Right lobe of liver (tissue), 6 donors: ENCODE measurements around the gene ATF3. TPM values are rescaled to one million over a fixed set of nuclear protein-coding genes. Genes with fewer than 3 reads are reported as not detected.
A peak's percentile ranks its signal among the peaks of the same experiment; 100 is the strongest.

Experiments used
- ATAC-seq, 4 donors: fragments of 200-7000 bp; cut with Tn5 transposase; one replicate each; pipeline ENCODE4 v1.9.1; 2020; ENCODE audit warnings: mild to moderate bottlenecking in 4 of 4, moderate library complexity in 4 of 4
- DNase-seq, 3 donors: peaks; one replicate each; pipeline ENCODE4 v3.0.0-alpha.2; 2020
- H3K27ac ChIP-seq, 3 donors: fragments of 200-600 bp; one replicate each; pipeline ENCODE4 v1.8.0; 2022
- H3K27me3 ChIP-seq, 2 donors: fragments of 200-600 bp; one replicate each; pipeline ENCODE4 v1.8.0; 2022
- H3K36me3 ChIP-seq, 4 donors: fragments of 200-600 bp; sonication (generic) in 1 of 4; one replicate each; pipeline versions ENCODE4 v1.5.1 to v1.8.0; 2017 to 2022; ENCODE audit warnings: control low read depth in 1 of 4
- H3K4me1 ChIP-seq, 4 donors: fragments of 200-600 bp; sonication (generic) in 1 of 4; one replicate each; pipeline versions ENCODE4 v1.5.1 to v1.8.0; 2017 to 2022; ENCODE audit warnings: control low read depth in 1 of 4
- H3K4me3 ChIP-seq, 3 donors: fragments of 200-600 bp; one replicate each; pipeline ENCODE4 v1.8.0; 2022
- H3K9me3 ChIP-seq, 4 donors: fragments of 200-600 bp; sonication (generic) in 1 of 4; one replicate each; pipeline versions ENCODE4 v1.5.1 to v1.8.0; 2017 to 2022; ENCODE audit warnings: control low read depth in 1 of 4
- CTCF ChIP-seq, 4 donors: fragments of 200-600 bp in 3 of 4; fragments of 450-650 bp in 1 of 4; IDR thresholded peaks; one replicate each; pipeline versions ENCODE4 v1.5.1 to v1.8.0; 2016 to 2022; ENCODE audit warnings: antibody characterized with exemption in 4 of 4, mild to moderate bottlenecking in 2 of 4
- POLR2A ChIP-seq: fragments of 450-650 bp; IDR thresholded peaks from one replicate; pipeline ENCODE4 v1.6.1; 2017; ENCODE audit warnings: antibody characterized with exemption, mild to moderate bottlenecking
- WGBS: methylation state at CpG from one replicate; pipeline ENCODE4 v1.1.6; 2018; ENCODE audit warnings: low coverage, low lambda C conversion rate; ENCODE audit not compliant: insufficient coverage; ENCODE audit errors: missing lambda C conversion rate; 5-methylcytosine and 5-hydroxymethylcytosine counted together
- intact Hi-C, 2 donors: fragments of 100-400 bp; cut with DNase I; formaldehyde crosslinking; loops; one replicate each; pipeline versions ENCODE4 v1.11.2 to v1.14.1; 2022
- total RNA-seq, 6 experiments: library from RNA; depleted of rRNA in 2 of 6; stranded (reverse); fragments of >200 nt in 2 of 6; fragmentation: NEBNext Ultra II Directional in 3 of 6; extraction: Animal tissue kit (Norgen Biotek cat#: 25700) in 3 of 6; gene quantifications; one replicate each; pipeline versions ENCODE4 v1.1.0 to v1.2.4, GENCODE V29; 2016 to 2023
- donor health status: DM: no; HTN: yes; CAD: no.
- donor health status: DM: no; HTN: no; CAD: no.
- donor health status: DM: no; HTN: no; CAD: no.
- donor health status: DM: no; HTN: yes; CAD: no.
- donor health status: DM: no; HTN: yes; CAD: no.

ATF3 gene
- total RNA-seq, 6 experiments from 2014 or later, result 3.7 to 77.2 (median 15.1) TPM

- H3K4me1 ChIP-seq, result peaks cover 0 to 12% (median 4%) of the 10 kb centered on the region in 4 donors
- DNase-seq (no peak), ATAC-seq (no peak)
- no peak overlapping the region for H3K4me3 ChIP-seq
- H3K27me3 ChIP-seq, result no peaks in the 10 kb centered on the region
- no peak for TF ChIP-seq CTCF (IDR thresholded peaks at IDR 0.05)
- no peak for TF ChIP-seq POLR2A
- no peaks in the 10 kb centered on the region for H3K9me3 ChIP-seq
- intact Hi-C loops, result no loop called here
- WGBS, result 21% methylated on average over 9 of the region's 9 CpGs
- no peaks in the 10 kb centered on the region for H3K36me3 ChIP-seq
- peak overlapping the region in 1 of 3 donors; percentile 95 for H3K27ac ChIP-seq
Observed at GRCh38 chr1:212605441-212606394, 2.8 kb upstream of the ATF3 start.

DNA sequence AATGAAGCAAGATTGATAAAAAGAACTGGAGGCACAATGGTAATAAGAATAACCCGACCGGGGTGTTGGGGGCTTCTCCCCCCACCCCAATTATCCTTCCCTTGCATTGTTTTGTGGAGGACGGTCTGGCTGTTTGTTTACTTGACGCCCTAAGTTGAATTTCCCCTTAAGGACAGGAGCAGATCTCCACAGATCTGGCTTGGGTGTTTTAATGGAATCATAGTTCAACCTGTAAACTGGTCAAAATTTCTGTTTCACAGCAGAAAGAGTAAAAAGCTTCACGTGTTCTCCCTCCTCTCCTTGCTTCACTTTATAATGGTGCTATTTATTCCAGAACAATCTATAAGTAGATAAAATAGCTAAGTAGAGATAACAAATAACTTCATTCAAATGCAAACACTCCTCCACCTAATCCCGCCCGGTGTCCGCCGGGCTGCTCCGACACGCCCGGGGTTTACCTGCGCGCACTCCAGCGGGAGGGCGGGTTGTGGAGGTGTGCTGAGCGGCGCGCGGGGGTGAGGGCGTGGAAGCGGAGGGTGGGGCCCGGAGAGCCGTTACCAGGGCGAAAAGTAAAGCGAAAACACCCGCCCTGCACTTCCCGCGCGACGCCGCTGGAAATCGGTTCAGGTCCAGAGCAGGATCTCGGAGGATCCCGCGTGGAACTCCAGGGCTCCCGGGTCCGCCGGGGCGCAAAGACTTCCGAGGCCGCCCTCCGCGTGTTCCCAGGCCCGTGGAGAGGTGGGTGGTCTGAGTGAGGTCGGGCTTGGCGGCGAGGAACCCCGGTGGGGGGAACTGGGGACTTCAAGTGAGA is 2.0 kb upstream of the ATF3 start:
- Histone ChIP-seq H3K36me3 (no peaks in the 10 kb centered on the region), H3K27me3 (no peaks in the 10 kb centered on the region), H3K9me3 (no peaks in the 10 kb centered on the region), H3K27ac (peak overlapping the region; percentile 95 to 99 (median 99)), H3K4me1 (peaks cover 0 to 20% (median 4%) of the 10 kb centered on the region in 4 donors), H3K4me3 (peak overlapping the region; percentile 50 to 56 (median 54))
- ATAC-seq, result peak; percentile 9 to 35 (median 34)
- intact Hi-C loops, result no loop called here
- DNase-seq, result peak; percentile 76 to 84 (median 77)
- TF ChIP-seq POLR2A, result peak; percentile 56
- TF ChIP-seq CTCF (IDR thresholded peaks at IDR 0.05), result no peak
- 1% methylated on average over 23 of the region's 49 CpGs for whole genome bisulfite sequencing

DNA sequence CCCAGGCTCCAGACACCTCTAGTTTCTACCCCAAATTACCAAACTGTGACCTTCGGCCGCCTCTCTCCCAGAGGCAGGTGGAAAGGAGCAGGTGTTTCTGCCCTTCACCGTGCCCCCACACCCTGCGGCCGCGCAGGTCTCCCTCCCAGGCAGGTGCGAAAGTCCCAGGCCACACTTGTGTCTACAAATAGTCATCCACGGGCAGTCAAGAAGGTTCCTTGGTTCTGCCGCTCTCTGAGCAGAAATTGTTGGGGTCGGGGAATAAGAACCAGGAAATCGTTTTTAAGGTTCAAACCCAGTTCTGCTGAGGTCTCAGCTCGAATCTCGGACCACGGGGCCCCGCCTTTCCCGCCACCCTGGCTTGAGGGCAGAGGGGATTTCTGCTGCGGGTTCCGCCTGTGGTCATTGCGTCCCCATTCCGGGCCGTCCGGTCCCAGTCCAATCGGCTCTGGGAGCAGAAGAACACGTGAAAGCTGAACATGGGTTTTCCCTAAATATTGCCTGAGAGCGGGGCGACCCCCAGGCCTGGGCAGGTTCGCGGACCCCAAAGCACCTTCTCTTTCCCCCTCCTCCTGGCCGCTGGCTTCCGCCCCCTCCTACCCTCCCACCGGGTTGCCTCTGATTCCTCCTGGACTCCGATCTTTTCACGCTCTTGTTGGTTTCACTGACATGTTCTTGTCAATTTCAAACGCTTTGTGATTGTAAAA is 1.2 kb upstream of the ATF3 start:
- DNase-seq (peak; percentile 48 to 60 (median 58)), ATAC-seq (peak in 3 of 4 donors; percentile 0 to 4 (median 1))
- 0% methylated on average over 21 of the region's 34 CpGs for WGBS
- H3K36me3 ChIP-seq, result no peaks in the 10 kb centered on the region
- H3K9me3 ChIP-seq, result no peaks in the 10 kb centered on the region
- no peaks in the 10 kb centered on the region for H3K27me3 ChIP-seq
- H3K27ac ChIP-seq, result peak overlapping the region; percentile 95 to 99 (median 99)
- no peak for TF ChIP-seq POLR2A
- TF ChIP-seq CTCF (IDR thresholded peaks at IDR 0.05), result no peak
- peak overlapping the region; percentile 50 to 56 (median 54) for H3K4me3 ChIP-seq
- intact Hi-C loops, result no loop called here
- peaks cover 0 to 21% (median 4%) of the 10 kb centered on the region in 4 donors for H3K4me1 ChIP-seq

DNA sequence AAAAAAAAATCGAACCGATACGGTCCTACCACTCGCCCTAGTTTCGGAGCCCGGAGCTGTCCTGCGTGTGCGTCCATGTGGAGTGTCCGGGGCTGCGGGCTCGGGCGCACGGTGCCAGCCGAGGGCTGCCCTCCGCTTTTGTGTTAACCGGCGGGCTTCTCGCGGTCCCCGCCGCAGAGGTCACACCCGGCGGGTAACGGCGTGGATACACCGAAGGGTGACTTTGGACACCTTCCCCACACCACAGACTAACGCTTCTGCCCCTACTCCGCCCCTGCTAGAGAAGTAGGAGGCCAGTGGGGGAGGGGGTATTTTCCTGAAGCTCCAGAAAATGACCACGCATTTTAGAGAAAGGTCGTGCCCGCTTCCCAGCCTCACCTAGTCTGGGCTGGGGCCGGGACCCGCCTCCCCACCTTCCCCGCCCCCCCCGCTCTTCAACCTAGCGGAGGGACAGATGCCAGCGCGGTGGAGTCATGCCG is 609 bp upstream of the ATF3 start:
- H3K4me1 ChIP-seq, result peaks cover 0 to 21% (median 4%) of the 10 kb centered on the region in 4 donors
- no peaks in the 10 kb centered on the region for H3K9me3 ChIP-seq
- WGBS, result under 1% methylated on average over 18 of the region's 39 CpGs
- no peak for DNase-seq
- intact Hi-C loops, result no loop called here
- peak overlapping the region; percentile 50 to 56 (median 54) for H3K4me3 ChIP-seq
- H3K36me3 ChIP-seq, result no peaks in the 10 kb centered on the region
- TF ChIP-seq CTCF (IDR thresholded peaks at IDR 0.05) (no peak), POLR2A (peak; percentile 62)
- peak in 1 of 4 donors; percentile 78 for ATAC-seq
- peak overlapping the region; percentile 95 to 99 (median 99) for H3K27ac ChIP-seq
- H3K27me3 ChIP-seq, result no peaks in the 10 kb centered on the region
